HG02973 (cell line): ENCODE data around the gene CALU.
A peak's percentile ranks its signal among the peaks of the same experiment; 100 is the strongest.

Source experiments
- ATAC-seq: cut with Tn5 transposase; IDR thresholded peaks from one replicate; pipeline ENCODE4 v1.9.1; 2021; ENCODE audit warnings: moderate library complexity; ENCODE audit not compliant: unreplicated experiment

The CALU gene

DNA sequence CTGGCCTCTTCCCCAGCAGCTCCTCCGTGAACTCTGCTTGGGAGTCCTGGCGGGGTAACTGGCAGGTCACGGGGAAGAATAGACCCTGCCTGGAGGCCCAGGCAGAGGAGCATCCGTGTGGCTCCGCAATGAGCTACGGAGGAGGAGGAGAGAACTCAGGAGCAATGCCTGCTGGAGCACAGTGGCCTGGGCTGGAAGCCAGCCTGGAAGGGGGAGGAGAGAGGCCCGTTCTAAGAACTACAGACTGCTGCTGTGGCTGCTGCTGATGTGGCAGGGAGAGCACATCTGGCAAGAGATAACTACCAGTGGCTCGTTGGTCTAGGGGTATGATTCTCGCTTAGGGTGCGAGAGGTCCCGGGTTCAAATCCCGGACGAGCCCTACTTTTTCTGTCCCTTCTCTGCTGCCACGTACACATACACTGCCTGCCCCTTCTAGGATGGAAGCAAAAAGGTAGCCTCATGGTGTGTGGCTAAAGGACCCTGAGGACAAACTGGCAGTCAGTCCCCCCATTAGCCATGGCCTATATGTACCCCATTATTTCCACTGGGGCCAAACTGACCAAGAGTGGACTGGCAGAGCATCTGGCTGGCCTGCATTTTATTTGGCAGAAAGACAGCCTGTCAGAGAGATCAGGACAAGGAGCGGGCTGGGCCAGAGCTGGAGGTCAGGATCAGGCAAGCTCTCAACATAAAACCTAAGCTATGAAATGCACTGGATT, 44.1 kb downstream of the CALU start:
- no peak for ATAC-seq

DNA sequence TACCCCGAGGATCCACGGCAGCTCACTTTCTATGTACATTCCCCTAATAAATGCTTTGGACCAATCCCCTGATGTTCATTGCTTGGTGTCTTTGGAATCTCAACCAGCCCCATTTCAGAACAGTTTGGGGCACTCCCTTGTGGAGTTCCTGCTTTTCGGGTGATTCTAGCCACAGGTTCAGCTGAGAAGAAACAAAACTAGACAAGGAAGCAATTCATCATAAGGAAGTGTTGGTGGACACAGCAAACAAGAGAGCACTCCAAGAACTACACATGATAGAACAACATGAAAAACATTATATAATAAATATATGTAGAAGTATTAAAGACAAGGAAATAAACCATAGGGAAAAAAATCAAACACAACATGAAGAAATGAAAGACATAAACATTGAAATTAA, 46.6 kb downstream of the CALU start:
- ATAC-seq, result no peak

DNA sequence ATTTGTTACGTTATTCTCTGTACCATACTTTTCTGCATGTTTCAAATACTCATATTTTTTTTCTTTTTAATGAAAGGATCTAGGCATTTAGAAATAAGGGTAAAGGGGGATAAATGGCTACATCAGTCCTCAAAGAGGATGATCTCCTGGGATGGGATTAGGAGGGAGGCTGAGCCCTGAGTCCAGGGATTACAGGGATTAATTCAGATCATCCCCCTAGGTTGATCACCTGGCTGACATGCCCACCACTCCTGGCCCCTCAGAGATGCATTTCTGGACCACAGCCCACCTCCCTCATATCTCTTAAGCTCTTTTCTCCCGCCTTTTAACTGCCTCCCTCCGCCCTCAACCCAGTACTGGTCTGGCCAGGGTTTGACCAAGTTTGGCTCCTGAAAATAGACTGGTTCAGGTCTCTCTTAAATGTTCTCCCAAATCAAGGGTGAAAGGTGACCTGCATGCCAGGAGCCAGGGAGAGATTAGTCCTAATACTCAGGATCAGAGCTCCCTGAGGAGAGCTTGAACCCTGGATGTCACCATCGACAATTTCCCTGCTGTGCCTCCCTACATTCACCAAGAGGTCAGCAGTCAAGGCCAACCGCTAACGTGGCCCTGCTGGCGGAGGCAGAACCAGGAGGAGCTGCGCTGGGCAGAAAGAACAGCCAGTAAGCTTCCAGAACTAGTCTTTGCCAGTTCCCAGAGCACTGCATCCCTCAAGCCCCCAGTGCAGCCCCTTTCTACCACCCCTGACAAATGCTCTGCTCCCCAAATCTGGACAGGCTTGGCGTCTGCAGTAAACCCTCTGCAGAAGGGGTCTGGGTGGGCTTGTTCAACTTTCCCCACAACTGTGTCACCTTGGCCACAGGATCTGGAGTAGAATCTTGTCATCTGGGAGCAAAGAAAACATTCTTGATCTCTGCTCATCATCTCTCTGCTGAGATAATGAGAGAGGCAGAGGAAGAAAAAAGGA, 49.6 kb downstream of the CALU start:
- no peak for ATAC-seq

GRCh38 chr7:128790315-128791041, 51.3 kb downstream of the CALU start:
- ATAC-seq, result peak; percentile 9

DNA sequence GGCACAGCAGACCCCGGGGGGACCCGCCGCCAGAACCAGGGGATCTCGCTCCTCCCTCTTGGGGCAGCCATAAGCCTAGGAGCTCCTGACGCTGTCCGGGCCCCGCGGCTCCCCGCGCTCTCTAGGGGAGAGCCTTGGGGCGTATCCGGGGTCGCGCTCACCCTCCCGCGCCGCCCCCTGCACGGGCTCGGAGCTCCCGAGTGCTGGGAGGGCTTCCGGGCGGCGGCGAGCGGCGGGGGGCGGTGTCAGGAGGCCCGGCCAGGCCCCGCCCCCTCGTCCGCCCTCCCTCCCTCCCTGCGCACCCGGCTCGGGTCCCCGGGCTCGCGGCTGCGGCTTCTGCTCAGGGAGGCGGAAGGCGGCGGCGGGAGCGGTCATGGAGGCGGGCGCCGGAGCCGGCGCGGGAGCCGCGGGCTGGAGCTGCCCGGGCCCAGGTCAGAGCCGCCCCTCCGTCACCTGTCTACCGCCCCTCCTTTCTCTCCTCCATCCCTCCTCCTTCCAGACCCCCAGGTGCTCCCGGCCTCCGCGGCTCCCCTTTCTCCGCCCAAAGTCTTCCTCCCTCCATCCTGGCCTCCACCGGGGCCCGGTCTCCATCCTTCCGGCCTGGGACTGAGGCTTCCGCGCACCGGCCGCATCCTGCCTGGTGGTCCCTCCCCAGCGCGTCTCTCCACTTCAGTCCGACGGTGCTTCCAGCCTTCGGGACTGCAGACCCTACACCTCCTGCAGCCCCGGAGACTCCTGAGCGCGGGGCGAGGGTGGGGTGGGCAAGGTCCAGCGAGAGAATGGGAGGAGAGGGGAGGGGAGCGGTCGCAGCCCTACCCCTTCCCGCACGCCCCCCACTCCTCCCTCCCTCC, 52.2 kb downstream of the CALU start, which contains the start of gene CCDC136:
Gene CCDC136 (plus strand): TSS at position 848 of the 851 bp plus-strand sequence. CDS start 444 bp downstream, outside the sequence.
- peak; percentile 79 for ATAC-seq

DNA sequence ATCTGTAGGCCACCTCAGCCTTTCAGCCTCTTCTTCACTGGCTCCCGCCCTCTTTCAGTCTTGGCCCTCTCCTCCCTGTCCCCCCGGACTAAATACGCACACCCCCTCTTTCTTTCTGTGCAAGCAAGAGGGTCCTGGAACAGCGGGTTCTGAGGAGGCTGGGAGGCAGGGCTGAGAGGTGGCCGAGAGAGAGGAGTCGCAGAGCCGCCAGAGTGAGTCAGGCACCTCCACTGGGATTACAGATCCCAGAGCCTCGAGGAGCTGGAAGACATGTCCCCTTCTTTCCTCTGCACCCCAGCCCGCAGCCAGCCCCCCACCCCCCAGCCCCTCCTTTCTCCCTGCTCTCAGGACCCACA, 52.8 kb downstream of the CALU start:
- no peak for ATAC-seq

- no peak for ATAC-seq
These were observed 53.5 kb downstream of the CALU start for GRCh38 chr7:128792471-128793180.

DNA sequence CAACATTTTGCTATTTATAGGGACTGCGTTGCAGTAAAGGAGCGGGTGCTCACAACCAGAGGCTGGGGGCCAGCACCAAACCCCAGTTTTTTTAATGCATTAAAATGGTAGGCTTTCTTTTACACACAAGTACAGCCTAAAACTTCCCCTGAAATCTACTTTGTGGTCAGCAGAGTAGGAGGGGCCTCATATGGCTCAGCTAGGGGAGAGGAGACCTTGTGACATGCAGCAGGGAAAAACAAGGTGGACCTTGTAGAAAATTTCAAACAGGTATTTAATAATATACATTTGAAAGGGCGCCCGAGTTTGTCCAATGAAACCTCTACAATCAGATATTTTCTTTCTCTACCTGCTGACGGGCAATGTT, 54.0 kb downstream of the CALU start:
- ATAC-seq, result no peak

GRCh38 chr7:128794020-128794419, 54.9 kb downstream of the CALU start:
- ATAC-seq, result no peak

- ATAC-seq, result no peak
These were observed 55.3 kb downstream of the CALU start for GRCh38 chr7:128794436-128794835.

DNA sequence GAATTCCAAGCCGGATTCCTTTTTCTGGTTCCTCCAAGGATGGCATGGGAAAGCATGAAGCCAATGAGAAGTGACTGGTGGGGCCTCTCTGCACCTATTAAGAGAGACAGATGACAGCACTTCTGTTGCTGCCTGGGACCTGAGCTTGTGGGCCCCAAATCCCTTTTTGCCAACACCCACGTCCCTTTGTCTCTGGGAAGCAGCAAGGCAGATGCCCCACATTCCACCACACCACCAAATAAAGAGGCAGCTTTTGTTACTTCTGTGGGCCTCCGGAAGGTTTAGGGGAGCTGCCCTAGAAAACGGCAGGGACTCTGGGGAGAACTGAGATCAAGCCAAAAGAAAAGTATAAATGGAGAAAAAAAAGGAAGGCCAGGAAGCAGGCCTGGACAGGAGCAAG, 56.0 kb downstream of the CALU start:
- no peak for ATAC-seq

DNA sequence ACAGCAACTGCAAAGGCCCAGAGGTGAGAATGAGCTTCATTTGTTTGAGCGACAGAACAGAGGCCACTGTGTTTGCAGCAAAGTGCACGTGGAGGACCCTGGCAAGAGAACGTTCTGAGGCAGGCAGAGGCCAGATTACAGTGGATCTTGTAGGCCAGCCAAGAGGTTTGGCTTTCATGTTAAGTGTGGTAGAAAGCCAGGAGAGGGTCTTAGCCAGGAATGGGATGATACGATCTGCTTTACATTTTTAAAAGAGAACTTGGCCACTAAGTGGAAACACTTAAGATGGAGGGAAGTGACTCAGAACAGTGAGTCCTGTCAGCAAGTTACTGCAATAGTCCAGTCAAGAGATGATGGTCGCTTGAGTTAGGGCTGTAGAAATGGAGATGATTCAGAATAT, 57.2 kb downstream of the CALU start:
- ATAC-seq, result no peak

GRCh38 chr7:128799451-128799850, 60.3 kb downstream of the CALU start:
- ATAC-seq, result no peak

- no peak for ATAC-seq
These were observed 61.4 kb downstream of the CALU start for GRCh38 chr7:128800567-128800966.

GRCh38 chr7:128801003-128801402, 61.8 kb downstream of the CALU start:
- ATAC-seq, result no peak

GRCh38 chr7:128801667-128802418, 62.7 kb downstream of the CALU start:
- ATAC-seq, result no peak

- ATAC-seq, result no peak
These were observed 65.3 kb downstream of the CALU start for GRCh38 chr7:128804484-128804883.

- no peak for ATAC-seq
These were observed 66.1 kb downstream of the CALU start for GRCh38 chr7:128805225-128805624.

DNA sequence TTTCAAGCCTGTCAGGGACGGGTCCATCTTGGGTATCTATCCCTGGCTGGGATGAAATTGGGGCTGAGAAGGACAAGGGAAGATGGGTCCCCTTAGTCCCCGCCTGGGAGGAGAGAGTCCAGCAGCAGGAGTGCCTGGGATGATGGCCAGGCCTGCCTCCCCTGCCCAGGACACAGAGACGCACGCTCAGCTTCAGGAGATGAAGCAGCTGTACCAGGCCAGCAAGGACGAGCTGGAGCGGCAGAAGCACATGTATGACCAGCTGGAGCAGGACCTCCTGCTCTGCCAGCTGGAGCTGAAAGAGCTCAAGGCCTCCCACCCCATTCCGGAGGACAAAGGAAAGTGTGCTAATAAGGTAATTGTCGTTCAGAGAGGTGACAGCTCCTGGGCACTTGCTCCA, 68.0 kb downstream of the CALU start:
- no peak for ATAC-seq
